22Rv1 (cell line): Measurements from ENCODE around the gene DNASE1L1.

Experiments used
- H3K27ac ChIP-seq: fragments of 450-650 bp; 2 replicates; pipeline ENCODE4 v1.5.1; 2017
- CTCF ChIP-seq: fragments of 450-650 bp; IDR thresholded peaks from 2 replicates; pipeline ENCODE4 v1.5.1; 2017; ENCODE audit warnings: mild to moderate bottlenecking
- ZFX ChIP-seq: fragments of 450-650 bp; IDR thresholded peaks from 2 replicates; pipeline ENCODE4 v1.6.1; 2017; ENCODE audit warnings: antibody characterized with exemption, borderline replicate concordance

Gene DNASE1L1

GRCh38 chrX:154409222-154409871, at the start of gene DNASE1L1:
Gene DNASE1L1 (minus strand): TSS chrX:154409254. CDS start chrX:154405568, 3,686 bp downstream.
- TF ChIP-seq CTCF (no peak), ZFX (no peak)
- H3K27ac ChIP-seq = no peak within 1 kb of the TSS; the same call in 1 of the 2 replicates

- TF ChIP-seq CTCF (no peak), ZFX (no peak)
- H3K27ac ChIP-seq = peak within 1 kb of the TSS; percentile 59
Observed at GRCh38 chrX:154458116-154458953, 49.3 kb upstream of the DNASE1L1 start, which contains the start of gene PLXNA3. Gene PLXNA3 (plus strand): TSS chrX:154458281. CDS start chrX:154460184, 1,903 bp downstream.

DNA sequence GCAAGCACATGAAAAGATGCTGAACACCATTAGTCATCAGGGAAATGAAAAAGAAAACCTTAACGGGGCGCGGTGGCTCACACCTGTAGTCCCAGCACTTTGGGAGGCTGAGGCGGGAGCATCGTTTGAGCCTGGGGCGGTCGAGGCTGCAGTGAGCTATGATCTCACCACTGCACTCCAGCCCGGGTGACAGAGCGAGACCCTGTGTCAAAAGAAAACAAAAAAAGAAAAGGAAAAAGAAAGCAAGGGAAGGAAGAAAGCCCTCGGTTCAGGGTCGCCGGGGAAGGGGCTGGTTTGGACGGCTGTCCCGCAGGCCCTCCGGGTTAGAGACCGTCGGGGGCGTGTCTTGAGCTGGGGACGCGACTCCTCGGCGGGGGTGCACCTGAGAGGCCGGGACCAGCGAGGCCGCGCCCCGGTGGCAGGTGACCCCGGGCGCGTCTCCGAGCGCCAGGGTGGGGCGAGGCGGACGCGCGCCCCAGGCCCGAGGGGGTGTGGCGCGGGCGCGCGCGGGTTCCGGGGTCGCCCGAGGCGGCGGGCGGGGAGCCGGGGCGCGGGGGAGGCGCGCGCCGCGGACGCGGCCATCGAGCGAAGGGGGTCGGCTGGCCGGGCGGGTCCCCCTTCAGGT, 48.5 kb upstream of the DNASE1L1 start:
- no peak for TF ChIP-seq ZFX
- TF ChIP-seq CTCF = no peak
- H3K27ac ChIP-seq = peak overlapping the region; percentile 59

DNA sequence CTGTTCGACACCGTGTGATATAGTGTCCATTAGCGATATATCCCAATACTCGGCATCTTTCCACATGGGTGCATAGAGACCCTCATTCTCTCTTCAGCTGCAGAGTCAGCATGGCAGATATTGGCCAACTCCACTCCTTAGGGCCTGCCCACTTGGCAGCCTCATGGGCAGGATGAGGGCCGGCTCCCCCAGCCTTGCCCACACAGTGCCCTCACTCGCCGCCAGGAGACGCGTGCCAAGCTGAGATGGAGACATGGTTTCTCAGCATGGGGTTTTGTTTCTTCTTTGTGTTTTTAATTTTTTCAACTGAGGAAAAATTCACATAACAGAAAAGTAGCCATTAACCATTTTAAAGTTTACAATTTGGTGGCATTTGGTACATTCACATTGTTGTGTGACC, 43.8 kb upstream of the DNASE1L1 start:
- TF ChIP-seq ZFX = no peak
- TF ChIP-seq CTCF = no peak

GRCh38 chrX:154450312-154450711, 41.3 kb upstream of the DNASE1L1 start:
- H3K27ac ChIP-seq = no peak overlapping the region
- TF ChIP-seq ZFX = no peak
- TF ChIP-seq CTCF = no peak

More for the DNA sequence above, 43.8 kb upstream of the DNASE1L1 start:
- no peak overlapping the region for H3K27ac ChIP-seq

GRCh38 chrX:154449618-154450017, 40.6 kb upstream of the DNASE1L1 start:
- no peak overlapping the region for H3K27ac ChIP-seq
- TF ChIP-seq ZFX (no peak), CTCF (no peak)
